NOMO-1 treated with DMSO at 0.1 percent for 48 hours (cell line): Measurements from ENCODE around the gene UBE2E2.

Experiments
- DNase-seq: peaks from one replicate; lab custom pipeline; 2025; ENCODE audit not compliant: unreplicated experiment; lab: John Stamatoyannopoulos, UW

The UBE2E2 gene

DNA sequence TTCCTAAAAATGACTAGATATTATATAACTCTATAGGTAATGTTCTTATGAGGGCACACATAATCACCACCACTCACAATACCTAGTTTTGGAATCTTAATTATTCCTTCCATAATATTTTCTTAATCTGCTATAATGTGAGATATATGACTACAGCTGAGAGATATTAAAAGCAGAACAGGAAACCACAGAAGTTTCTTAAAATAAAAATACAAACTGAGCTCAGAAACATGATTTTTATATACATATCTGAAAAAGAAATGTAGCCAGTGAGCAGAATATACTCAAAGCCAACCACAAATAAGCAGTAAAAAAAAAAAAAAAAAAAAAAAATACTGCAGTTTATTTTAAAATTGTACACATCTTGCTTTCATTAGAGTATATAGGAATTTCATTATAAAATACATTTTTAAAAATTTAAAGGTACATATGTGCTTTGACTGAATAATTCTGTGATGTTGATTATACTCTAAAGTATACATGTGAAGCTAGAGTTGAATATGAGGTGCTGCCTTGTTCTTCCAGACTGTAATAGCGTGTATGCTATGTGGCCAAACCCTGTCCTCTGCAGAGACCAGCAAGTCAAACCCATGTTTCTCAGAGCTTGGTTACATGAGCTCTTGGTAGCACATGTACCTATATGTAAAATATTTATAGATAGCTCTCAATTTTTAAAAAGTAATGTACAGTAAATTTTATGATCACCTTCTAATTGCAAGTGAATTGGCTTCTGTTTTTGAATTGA, 175.0 kb downstream of the UBE2E2 start:
- peak; percentile 35 for DNase-seq

DNA sequence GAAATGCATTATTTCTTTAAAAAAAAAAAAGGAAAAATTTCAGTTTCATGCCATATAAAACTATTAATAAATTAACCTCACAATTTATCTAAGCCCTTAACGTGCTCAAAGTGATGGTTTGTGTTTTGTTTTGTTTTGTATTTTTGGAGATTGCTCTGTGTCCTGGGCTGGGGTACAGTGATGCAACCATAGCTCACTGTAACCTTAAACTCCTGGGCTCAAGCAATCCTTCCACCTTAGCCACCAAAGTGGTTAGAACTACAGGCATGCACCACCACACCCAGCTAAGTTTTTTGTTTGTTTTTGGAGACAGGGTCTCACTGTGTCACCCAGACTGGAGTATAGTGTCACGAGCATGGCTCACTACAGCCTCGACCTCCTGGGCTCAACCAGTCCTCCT, 180.7 kb downstream of the UBE2E2 start:
- no peak for DNase-seq

DNA sequence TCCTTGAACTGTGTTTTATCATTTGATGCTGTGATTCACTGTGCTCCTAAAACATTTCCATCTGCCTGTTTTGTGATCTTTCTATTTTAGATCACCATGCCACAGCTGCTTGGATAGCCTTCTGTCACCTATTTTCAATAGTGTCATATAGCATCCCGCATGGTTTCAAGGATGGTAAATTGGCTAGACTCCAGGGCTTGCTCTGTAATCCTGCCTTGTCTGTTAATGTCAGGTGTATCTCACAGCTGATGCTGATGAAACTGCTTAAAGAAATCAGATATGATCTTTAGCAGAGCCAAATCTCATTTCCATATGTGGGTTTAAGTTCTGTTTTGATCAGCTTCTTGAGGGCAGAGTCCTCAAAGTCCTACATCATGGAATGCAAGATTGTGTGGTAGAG, 182.2 kb downstream of the UBE2E2 start:
- no peak for DNase-seq

DNA sequence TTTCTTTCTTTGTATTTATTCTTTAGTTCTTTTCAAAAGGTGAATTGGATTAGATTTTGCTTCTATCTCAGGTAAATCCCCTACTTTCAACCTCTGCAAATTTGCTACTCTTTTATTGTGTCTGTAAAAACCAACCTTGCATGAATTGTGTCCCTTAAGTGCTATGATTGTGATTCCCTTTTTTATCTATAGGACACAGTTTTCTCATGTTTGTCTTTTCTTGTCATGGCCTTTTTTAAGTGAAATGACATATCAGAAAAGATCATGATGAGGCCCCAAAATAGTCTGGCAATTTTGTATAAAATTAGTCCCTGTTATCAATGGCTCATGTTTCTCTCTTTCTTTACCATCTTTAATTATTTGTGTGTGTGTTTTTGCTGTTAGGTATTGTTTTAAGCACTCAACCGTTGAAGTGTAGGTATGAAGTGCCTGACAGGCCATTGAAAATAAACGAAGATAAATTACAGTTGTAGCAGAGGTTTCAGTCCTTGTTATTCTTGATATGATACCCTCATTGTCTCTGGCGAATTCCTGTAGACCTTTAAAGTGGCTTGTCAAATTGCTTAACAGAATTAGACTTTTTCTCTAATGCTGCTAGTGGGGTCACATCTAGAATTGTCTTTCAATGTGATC, 184.3 kb downstream of the UBE2E2 start:
- no peak for DNase-seq

DNA sequence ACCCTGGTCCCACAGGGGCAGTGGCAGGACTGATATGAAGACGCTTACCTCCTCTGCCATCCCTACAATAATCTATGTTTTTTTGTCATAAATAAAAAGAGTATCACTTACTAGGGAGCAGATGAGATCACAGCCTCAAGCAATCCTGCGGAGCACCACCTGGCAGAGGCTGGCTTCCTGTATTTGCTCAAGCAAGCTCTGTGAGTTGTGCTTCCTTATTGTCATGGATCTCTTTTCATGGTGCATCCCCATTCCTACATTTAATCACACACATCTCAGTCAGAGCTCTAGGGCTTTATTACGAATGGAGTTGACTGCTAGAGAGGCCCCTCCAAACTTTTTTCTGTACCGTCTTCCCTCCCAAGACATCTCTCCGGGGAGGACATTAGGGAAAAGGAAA, 186.0 kb downstream of the UBE2E2 start:
- no peak for DNase-seq

DNA sequence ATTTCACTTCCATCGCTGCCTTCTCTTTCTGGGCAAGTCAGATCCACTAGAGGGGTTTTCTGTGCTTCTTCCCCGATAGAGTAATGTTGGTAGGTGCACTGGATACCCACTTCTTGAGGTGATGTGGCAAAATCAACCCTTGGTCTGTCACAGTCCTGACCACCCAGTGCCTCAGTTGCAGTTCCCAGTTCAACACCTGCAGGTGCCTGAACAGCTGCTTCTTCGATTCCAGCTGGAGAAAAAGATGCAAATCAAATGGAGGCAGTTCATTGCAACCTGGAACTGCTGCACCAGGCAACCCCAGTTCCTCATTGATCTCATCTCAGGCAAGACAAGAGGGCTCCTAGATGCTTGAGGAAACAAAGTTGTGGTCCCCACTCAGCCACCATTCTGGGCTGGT, 186.6 kb downstream of the UBE2E2 start:
- DNase-seq = no peak

DNA sequence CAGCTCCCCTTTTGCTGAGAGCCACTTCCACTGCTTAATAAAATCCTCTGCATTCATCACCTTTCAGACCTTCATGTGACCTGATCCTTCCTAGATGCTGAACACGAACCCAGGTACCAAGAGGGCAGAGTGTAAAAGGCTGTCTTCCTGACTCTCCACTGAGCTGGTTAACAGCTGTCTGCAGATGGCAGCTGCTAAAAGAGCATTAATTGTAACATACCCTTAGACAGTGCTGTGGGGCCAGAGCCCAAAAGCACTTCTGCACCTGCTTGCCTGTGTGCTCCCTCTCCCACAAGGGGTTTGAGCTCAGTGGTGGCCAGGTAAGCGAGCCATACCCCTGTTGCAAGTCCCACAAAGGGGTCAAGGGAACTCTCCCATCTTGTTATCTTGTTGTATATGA, 187.3 kb downstream of the UBE2E2 start:
- DNase-seq = no peak

DNA sequence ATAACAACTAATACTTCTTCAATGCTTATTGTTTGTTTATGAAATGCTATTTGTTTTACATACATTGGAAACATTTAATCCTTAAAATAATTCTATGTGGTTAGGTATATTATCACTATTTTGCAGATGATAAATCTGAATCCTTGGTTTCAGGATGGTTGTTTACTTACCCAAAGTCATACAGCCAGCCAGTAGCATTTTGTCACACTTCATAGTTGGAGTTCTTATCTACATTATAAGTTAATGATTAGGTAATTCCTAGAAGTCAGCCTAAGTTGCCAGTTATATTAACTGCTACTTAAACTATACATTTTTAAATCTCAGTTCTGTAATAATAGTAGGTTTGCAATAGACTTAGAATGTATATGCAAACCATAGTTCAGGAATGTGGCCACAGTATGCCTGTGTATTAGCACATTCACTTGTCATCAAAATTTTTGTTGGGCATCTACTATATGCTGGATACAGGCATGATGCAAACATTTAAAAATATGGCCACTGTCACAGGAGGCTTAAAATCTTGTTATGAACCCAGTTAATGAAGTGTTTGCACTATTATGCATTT, 187.9 kb downstream of the UBE2E2 start:
- DNase-seq = no peak

DNA sequence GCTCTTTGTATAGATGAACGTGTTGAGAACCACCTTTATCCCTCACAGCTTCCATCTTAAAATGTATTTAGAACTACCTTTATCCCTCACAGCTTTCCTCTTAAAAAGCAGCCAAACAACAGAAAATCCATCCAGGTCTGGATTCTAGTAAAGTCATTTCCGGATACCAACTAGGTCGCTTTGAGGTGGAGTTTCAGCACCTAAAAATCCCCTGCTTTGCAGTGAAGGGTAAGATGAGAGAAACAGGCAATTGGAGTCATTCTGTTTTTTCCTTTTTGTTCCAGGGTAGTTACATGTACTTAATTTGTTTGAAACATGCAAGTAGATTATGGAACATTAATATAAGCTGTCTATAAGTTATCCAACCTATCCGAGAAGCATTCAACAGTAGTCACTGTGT, 192.0 kb downstream of the UBE2E2 start:
- no peak for DNase-seq

DNA sequence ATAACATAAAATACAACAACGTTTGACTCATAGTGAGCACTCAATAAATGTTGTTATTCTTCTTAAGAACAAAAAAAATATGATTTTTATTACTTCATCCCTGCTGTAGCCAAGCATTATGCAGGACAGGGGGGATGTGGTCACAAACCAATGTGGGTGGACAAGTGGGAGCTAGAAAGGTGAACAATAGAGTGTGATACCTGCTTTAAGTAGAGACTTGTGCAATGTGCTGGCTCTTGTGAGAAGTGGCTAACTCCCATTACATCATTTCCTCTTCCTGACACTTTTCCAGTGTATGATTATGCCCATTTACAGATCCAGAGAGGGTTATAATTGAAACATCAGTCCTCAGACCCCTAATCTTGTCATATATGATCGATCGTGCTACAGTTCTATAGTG, 193.6 kb downstream of the UBE2E2 start:
- no peak for DNase-seq

DNA sequence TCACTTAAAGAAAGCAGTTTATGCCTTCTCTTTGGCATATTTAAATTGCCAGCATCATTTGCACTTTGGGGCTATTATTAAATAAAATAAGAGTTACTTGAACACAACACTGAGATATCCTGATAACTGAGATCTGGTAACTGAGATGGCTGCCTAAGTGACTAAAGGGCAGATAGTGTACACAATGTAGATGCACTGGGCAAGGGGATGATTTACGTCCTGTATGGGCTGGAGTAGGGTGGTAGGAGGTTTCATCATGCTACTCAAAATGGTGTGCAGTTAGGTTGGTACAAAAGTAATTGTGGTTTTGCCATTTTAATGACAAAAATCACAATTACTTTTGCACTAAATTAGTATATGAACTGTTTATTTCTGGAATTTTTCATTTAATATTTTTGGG, 196.1 kb downstream of the UBE2E2 start:
- no peak for DNase-seq

DNA sequence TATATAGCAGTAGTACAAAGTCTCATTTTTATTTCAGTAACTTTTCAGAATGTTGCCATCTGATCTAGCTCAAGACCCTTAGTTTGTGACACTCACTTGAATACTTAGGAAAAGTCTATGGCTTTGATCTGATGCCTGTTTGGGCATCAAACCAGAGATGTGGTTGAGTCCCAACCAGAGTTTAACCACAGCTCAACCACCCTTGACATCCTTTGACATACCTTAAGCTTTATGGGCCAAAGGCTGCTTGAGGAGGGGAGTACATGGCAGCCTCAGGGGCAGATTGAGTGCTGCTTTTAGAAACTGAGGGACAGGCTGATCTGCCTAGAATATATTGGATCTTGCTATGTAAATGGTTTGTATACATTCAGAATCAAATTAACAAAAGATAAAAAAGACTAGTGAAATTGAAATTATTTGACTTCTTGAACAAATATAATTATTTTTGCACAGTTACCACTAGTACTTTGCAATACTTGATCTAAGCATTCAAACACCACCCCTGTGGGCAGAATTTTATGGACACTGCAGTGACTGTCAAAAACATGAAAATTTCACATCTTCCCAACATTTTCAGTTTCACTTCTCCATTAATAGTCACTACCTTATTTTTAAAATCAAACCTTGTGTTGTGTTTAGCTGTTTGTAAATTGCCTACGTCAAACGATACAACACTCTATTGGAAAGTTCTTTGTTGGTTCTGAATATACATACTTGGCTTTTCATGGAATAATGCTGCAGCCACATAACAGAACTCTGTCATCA, 199.8 kb downstream of the UBE2E2 start:
- DNase-seq = peak; percentile 76

DNA sequence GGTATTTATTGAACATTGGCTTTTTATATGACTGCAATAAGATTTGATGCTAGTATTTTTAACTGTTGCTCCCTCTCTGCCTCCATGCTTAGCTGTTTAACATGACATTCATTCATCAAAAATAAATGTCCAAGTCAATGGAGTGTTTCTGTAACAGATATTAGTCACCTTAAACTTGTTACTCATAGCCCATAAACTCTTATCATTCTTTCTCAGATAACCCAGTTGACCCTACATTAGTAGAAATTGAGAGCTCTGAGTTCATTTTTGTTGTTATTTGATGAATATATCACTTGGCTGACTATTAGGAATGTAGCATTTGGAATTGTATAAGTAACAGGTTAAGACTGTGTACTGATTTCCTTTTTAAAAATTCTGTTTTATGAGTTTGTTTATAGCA, 201.1 kb downstream of the UBE2E2 start:
- no peak for DNase-seq

DNA sequence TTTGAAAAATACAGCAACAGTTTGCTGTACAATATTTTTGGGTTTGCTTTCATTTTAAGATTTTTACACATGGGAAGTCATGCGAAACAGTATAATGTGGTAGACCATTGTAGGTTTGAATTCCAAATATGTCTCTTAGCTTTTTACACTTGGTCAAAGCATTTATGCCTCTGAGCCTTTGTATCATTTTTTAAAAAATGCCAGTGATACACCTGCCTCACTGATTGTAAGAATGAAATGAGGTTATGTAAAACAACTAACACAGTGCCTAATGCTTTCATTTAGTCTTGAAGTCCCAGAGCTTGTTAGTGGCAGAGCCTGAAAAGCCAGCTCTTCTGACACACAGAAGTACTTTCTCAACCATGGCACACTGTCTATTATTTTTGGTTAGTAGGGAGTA, 202.0 kb downstream of the UBE2E2 start:
- no peak for DNase-seq

DNA sequence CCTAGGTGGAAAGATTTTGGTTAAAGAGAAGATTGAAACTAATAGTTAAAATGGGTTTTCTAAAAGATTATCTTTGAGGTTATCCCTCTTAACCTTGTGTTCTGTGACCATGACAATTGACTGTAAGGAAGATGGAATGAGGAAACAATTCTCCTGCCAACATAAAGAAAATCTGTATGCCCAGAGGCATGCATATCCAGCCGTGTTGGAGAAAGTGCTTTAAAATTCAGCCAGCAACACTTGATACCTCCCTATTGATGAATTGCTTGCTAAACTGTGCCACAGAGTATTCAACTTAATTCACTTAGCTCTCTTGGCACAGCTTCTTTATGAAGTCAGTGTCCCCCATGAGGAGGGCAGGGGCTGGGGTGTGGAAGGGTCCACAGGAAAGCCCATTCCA, 203.5 kb downstream of the UBE2E2 start:
- no peak for DNase-seq

DNA sequence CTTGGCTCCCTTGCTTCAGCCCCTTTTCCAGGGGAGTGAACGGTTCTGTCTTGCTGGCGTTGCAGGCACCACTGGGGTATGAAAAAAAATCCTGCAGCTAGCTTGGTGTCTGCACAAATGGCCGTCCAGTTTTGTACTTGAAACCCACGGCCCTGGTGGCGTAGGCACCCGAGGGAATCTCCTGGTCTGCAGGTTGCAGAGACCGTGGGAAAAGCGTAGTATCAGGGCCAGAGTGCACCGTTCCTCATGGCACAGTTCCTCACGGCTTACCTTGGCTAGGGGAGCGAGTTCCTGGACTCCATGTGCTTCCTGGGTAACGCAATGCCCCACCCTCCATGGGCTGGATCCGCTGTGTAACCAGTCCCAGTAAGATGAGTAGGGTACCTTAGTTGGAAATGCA, 214.9 kb downstream of the UBE2E2 start:
- no peak for DNase-seq

DNA sequence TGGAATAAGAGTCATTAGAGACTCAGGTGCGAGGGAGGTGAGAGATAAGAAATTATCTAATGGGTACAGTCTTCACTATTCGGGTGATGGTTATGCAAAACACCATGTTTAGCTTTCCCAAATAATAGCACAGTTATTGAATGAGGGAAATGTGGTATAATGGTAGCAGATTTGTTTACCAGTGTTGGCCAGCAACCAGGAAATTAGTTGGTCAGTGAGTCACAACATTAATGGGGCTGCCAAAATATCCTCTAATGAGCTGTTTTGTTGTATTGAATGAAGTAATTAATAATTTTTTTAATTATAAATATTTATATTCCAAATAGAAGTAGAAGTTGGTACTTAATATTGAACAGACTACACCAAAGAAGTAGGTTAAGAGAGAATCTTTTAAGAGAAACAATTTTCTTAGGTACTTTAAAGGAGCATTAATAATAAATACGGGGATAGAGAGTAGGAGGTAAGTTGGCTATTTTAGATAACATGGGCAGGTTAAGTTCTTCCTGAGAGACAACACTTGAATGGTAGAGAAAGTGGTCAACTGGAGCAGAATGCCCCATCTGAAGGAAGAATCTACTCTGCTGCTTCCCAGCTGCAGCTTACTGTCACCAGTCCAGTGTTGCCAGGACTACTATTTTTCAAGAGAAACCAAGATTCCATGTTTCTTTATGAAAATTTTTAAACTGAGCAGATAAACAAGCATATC, 218.8 kb downstream of the UBE2E2 start:
- no peak for DNase-seq

DNA sequence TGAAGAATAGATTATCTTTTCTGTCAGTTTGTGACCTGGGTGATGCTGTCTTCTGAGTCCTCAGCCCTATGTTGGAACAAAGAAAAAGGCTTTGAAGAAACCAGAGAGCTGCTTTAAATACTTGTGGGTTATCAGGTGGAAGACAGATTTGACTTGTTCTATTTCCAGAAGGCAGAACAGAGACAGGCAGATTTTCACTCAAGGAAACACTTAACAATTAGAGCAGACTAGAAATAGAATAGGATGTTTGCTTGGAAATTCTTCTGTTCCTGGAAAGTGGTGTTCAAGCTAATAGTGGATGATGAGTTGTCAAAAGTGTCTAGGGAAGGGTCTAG, 219.4 kb downstream of the UBE2E2 start:
- no peak for DNase-seq

DNA sequence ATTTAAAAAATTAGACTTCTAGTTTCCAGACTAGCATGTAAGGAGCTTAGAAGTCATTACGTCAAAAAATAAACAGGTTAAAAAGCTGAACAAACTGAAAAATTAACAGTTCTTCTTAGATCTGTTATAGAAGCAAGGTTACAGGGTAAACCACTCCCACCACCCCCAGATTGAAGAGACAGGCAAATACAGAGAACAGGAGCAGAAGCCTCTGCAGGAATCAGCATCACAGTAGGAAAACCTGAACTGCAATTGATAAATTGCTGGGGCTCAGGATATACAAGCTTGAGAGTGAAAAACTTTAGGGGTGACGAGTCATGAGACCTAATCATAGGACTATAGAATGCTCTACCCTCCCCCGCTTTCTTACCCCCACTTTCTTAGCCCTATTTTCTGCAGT, 222.3 kb downstream of the UBE2E2 start:
- no peak for DNase-seq

DNA sequence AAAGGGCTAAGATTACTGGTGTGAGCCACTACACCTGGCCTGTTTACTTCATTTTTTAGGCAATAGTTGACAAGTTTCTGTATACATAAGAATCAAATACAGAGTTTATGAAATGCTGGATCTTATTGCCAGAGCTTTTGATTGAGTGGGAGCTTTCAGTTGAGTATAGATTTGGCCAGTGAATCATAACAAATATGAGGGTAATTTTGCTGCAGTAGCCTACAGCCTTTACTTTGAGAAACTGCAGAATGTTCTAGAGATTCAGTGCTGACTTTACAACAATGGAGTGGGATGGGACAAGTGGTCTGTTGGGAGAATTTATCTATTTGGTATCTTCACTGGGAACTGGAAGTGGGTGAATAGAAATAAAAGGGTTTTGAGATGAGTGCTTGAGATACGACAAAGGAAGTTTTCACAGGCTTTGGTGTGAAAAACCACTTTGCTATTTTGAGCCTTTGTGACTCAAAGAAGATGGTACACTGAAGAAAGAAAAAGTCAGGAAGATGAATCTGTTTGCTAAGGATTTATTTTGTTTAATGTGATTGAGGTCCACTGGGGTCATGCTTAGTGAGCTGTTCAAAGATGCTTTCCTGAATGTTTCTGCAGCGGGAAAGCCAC, 227.8 kb downstream of the UBE2E2 start:
- no peak for DNase-seq

DNA sequence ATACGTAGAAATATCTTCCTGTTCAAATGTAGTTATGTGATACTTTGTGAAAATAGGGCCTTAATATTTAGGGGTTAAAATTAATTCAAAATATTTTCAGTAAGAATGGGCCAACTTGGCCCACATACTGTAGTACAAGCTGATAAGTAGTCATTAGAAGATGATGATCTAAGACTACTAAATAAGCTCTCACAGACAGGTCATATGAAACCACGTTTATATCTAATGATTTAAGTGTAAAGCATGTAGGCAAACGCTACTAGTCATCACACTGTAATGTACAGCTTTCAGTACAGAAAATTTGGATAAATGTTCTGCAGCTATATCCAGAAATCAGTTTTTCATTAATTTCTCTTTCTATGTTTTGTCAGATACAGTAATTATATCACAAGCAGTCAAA, 228.6 kb downstream of the UBE2E2 start:
- DNase-seq = no peak
